GM06990 (cell line): ENCODE data around the gene LAMA2.
"Not testable (repeated sequence)": the region's sequence is repeated elsewhere in the genome, so short reads cannot be mapped to it uniquely, and the experiment has no call there.

Experiments used
- DNase-seq: peaks from one replicate; pipeline ENCODE4 v3.0.0-alpha.2; 2011; ENCODE audit not compliant: insufficient read length; ENCODE audit errors: extremely low read depth
- H3K27me3 ChIP-seq: replicated peaks from 2 replicates; pipeline ENCODE4 v1.6.0; 2011; ENCODE audit warnings: low read length; ENCODE audit not compliant: control insufficient read depth, insufficient read depth
- H3K36me3 ChIP-seq: 2 replicates; pipeline ENCODE4 v1.5.1; 2011; ENCODE audit warnings: low read length; ENCODE audit not compliant: control insufficient read depth, insufficient read depth
- H3K4me3 ChIP-seq: replicated peaks from 2 replicates; pipeline ENCODE4 v1.5.1; 2011; ENCODE audit warnings: low read depth, mild to moderate bottlenecking, control low read depth, low read length
- CTCF ChIP-seq: IDR thresholded peaks from 2 replicates; pipeline ENCODE4 v1.5.1; 2011; ENCODE audit warnings: low read length, control low read depth, mild to moderate bottlenecking, inconsistent platforms; ENCODE audit not compliant: insufficient read depth, poor library complexity, severe bottlenecking

Gene LAMA2

GRCh38 chr6:129153257-129153656 lies 270.3 kb downstream of the LAMA2 start:
- no peak overlapping the region for H3K4me3 ChIP-seq
- no peaks in the 10 kb centered on the region for H3K36me3 ChIP-seq
- no peaks in the 10 kb centered on the region for H3K27me3 ChIP-seq
- no peak for DNase-seq
- no peak for TF ChIP-seq CTCF

DNA sequence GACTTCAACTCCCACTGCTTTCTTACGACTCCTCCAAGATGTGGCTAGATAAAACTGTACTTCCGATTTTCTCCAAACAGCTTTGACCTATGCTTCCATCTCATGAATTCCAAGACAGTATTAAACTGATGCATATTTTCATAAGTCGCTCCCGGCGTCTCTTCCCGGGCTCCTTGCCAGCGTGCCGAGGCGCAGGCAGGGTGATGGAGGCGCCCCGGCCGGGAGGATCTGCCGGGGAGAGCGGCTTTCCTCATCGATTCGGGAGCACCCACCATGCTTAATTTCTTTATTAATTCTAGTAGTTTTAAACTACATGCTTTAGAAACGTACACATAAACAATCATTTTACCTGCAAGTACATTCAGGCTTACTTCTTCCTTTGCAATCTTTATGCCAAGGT lies 276.3 kb downstream of the LAMA2 start:
- H3K36me3 ChIP-seq, H3K27me3 ChIP-seq, DNase-seq, H3K4me3 ChIP-seq: not testable (repeated sequence)

GRCh38 chr6:129162605-129163004 lies 279.7 kb downstream of the LAMA2 start:
- no peak for DNase-seq
- no peak for TF ChIP-seq CTCF
- Histone ChIP-seq H3K36me3 (no peaks in the 10 kb centered on the region), H3K4me3 (no peak overlapping the region), H3K27me3 (no peaks in the 10 kb centered on the region)

DNA sequence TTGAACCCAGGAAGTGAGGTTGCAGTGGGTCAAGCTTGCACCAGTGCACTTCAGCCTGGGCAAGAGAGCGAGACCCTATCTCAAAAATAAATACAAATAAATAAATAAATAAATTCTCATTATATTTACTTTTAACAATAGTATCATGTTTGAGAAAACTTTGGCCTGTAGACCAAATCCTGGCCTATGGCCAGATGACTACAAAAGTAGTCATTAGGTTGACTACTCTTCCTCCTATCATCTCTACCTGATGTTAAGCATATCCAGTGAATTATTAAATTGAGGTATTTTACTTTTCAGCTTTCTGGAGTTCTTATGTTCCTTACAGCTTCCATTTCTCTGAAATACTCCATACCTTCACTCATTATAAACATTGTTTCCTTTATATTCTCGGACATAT lies 280.6 kb downstream of the LAMA2 start:
- Histone ChIP-seq H3K4me3 (no peak overlapping the region), H3K27me3 (no peaks in the 10 kb centered on the region), H3K36me3 (no peaks in the 10 kb centered on the region)
- DNase-seq: no peak
- no peak for TF ChIP-seq CTCF

DNA sequence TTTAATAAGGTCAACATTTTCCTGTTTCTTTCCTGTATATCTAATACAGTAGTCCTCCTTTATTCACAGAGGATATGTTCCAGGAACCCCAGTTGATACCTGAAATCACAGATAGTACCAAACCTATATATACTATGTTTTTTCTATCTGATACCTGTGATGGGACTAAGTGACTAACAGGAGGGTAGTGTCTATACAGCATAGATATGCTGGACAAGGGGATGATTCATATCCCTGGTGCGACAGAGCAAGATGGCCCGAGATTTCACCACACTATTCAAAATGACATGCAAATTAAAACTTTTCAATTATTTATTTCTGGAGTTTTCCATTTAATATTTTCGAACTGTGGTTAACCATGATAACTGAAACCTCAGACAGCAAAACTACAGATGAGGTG lies 281.1 kb downstream of the LAMA2 start:
- TF ChIP-seq CTCF: no peak
- DNase-seq: no peak
- Histone ChIP-seq H3K36me3 (no peaks in the 10 kb centered on the region), H3K27me3 (no peaks in the 10 kb centered on the region), H3K4me3 (no peak overlapping the region)

DNA sequence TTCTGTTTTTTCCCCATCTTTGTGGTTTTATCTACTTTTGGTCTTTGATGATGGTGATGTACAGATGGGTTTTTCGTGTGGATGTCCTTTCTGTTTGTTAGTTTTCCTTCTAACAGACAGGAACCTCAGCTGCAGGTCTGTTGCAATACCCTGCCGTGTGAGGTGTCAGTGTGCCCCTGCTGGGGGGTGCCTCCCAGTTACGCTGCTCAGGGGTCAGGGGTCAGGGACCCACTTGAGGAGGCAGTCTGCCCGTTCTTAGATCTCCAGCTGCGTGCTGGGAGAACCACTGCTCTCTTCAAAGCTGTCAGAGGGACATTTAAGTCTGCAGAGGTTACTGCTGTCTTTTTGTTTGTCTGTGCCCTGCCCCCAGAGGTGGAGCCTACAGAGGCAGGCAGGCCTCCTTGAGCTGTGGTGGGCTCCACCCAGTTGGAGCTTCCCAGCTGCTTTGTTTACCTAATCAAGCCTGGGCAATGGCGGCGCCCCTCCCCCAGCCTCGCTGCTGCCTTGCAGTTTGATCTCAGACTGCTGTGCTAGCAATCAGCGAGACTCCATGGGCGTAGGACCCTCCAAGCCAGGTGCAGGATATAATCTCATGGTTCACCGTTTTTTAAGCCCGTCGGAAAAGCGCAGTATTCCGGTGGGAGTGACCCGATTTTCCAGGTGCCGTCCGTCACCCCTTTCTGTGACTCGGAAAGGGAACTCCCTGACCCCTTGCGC lies 289.5 kb downstream of the LAMA2 start:
- H3K4me3 ChIP-seq, DNase-seq, H3K36me3 ChIP-seq, H3K27me3 ChIP-seq: not testable (repeated sequence)

DNA sequence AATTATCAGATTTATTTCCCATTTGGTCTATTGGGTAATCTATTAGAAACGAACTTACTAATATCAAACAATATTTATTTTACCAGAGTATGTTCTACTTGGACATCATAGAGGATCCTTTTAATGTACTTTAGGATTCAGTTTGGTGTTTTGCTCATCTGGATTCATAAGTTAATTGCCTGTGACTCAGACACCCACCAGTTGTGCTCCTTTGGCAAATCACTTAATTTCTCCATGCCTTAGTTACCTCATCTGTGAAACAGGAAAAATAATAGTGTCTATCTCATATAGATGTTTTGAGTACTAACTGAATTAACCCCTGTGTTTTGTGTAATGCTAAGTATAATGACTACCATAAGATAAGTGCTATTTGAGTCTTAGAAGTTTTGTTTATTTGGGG lies 292.1 kb downstream of the LAMA2 start:
- Histone ChIP-seq H3K4me3 (no peak overlapping the region), H3K36me3 (no peaks in the 10 kb centered on the region), H3K27me3 (no peaks in the 10 kb centered on the region)
- no peak for TF ChIP-seq CTCF
- DNase-seq: no peak
